ENCODE results near the gene NRK. TPM values are rescaled to one million over a fixed set of nuclear protein-coding genes. Genes with fewer than 3 reads are reported as not detected.

NRK gene
- polyA plus RNA-seq, 1 of the 3 experiments (the other 2 are of a cell fraction) = not detected

DNA sequence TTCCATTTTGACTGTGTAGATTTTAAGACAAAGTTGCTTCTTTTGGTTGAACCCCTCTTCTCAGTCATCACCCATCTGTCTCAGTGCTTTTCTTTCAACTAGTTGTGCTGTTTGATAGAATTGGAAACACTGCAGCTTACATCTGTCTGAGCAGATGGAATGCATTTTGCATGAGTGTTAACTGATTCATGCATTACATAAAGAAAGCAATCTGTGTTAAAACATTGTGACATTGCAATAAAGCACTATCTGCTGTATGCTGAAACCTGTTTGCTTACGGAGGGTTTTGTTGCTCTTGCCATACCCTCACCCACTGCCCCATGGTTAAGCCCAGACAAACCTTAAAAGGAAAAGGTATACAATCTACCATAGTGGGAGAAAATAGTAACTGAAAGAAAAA, 47.4 kb downstream of the NRK start:
- Histone ChIP-seq H3K27me3 (ENCODE audit: insufficient read depth) (no peaks in the 10 kb centered on the region; the same call in 1 of the 2 replicates), H3F3A (replicated peaks; ENCODE audit: insufficient read depth) (no peaks in the 10 kb centered on the region), H3K36me3 (replicated peaks in 1 of 2; ENCODE audit: control insufficient read depth in 1 of 2, insufficient read depth in 2 of 2, low read length in 1 of 2) (no peaks in the 10 kb centered on the region), H3K4me3 (ENCODE audit: low read depth in 2 of 2, low read length in 1 of 2) (no peak overlapping the region), H2AFZ (ENCODE audit: low read depth) (no peak overlapping the region), H3K27ac (ENCODE audit: low read depth in 2 of 2, low read length in 1 of 2) (no peak overlapping the region), H3K9me2 (no peaks in the 10 kb centered on the region), H4K20me1 (ENCODE audit: insufficient read depth) (no peaks in the 10 kb centered on the region), H3K79me2 (ENCODE audit: insufficient read depth) (no peaks in the 10 kb centered on the region), H3K9me3 (no peaks in the 10 kb centered on the region), H3K9ac (no peak overlapping the region), H3K4me1 (ENCODE audit: control insufficient read depth in 1 of 2, insufficient read depth in 2 of 2, low read depth in 1 of 2, low read length in 1 of 2) (no peaks in the 10 kb centered on the region), H3K4me2 (no peak overlapping the region)
- WGBS (ENCODE audit: low lambda C conversion rate) = 21% methylated on average over 1 of the region's 1 CpG
- ChIA-PET POLR2A (no interaction called here), CTCF (no interaction called here)
- TF ChIP-seq FOXM1 (IDR thresholded peaks at IDR 0.05; ENCODE audit: low read depth) = no peak
- TF ChIP-seq, protein P1, sequence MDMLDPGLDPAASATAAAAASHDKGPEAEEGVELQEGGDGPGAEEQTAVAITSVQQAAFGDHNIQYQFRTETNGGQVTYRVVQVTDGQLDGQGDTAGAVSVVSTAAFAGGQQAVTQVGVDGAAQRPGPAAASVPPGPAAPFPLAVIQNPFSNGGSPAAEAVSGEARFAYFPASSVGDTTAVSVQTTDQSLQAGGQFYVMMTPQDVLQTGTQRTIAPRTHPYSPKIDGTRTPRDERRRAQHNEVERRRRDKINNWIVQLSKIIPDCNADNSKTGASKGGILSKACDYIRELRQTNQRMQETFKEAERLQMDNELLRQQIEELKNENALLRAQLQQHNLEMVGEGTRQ (IDR thresholded peaks at IDR 0.05; ENCODE audit: borderline replicate concordance, low read depth, low read length) = no peak
- TF ChIP-seq CHD2 (IDR thresholded peaks at IDR 0.05; ENCODE audit: low read length, partially characterized antibody) = no peak
- no peak for TF ChIP-seq POLR2AphosphoS5 (IDR thresholded peaks at IDR 0.05; ENCODE audit: low read depth, low read length)
- no peak for DNase-seq

DNA sequence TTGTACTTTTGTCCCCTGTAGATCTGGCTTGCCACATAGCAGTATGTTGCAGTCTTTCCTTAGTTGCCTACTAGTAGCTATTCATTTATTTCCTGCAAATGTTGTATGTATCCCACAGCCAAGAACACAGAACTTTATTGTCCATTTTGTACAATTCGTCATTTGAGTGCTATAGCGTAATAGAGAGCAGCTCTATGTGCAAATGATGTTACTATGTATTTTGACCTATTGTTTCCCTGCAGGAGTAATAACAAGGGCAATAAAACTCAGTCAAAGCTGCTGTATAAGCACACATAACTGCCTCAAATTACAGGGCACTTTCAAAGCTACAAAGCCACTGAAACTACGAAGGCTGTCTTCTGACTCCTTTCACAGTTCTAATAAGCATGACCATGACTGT, 48.1 kb downstream of the NRK start:
- Histone ChIP-seq H3K4me1 (ENCODE audit: control insufficient read depth in 1 of 2, insufficient read depth in 2 of 2, low read depth in 1 of 2, low read length in 1 of 2) (no peaks in the 10 kb centered on the region), H2AFZ (ENCODE audit: low read depth) (no peak overlapping the region), H4K20me1 (ENCODE audit: insufficient read depth) (no peaks in the 10 kb centered on the region), H3K4me2 (no peak overlapping the region), H3K9me3 (no peaks in the 10 kb centered on the region), H3K9ac (no peak overlapping the region), H3K4me3 (ENCODE audit: low read depth in 2 of 2, low read length in 1 of 2) (no peak overlapping the region), H3K36me3 (replicated peaks in 1 of 2; ENCODE audit: control insufficient read depth in 1 of 2, insufficient read depth in 2 of 2, low read length in 1 of 2) (no peaks in the 10 kb centered on the region), H3K27me3 (ENCODE audit: insufficient read depth) (no peaks in the 10 kb centered on the region), H3F3A (replicated peaks; ENCODE audit: insufficient read depth) (no peaks in the 10 kb centered on the region), H3K9me2 (no peaks in the 10 kb centered on the region), H3K79me2 (ENCODE audit: insufficient read depth) (no peaks in the 10 kb centered on the region), H3K27ac (ENCODE audit: low read depth in 2 of 2, low read length in 1 of 2) (no peak overlapping the region)
- CTCF ChIA-PET = no interaction called here
- 0% methylated on average over 3 of the region's 3 CpGs for whole genome bisulfite sequencing (ENCODE audit: low lambda C conversion rate)
- no peak for TF ChIP-seq RAD21 (IDR thresholded peaks at IDR 0.05; ENCODE audit: low read length)
- TF ChIP-seq GATA2 (CRISPR knock-in tag; IDR thresholded peaks at IDR 0.05) = no peak
- no peak for TF ChIP-seq NRF1 (IDR thresholded peaks at IDR 0.05; ENCODE audit: low read depth, low read length)
- TF ChIP-seq, protein P2, sequence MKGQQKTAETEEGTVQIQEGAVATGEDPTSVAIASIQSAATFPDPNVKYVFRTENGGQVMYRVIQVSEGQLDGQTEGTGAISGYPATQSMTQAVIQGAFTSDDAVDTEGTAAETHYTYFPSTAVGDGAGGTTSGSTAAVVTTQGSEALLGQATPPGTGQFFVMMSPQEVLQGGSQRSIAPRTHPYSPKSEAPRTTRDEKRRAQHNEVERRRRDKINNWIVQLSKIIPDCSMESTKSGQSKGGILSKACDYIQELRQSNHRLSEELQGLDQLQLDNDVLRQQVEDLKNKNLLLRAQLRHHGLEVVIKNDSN (IDR thresholded peaks at IDR 0.05; ENCODE audit: borderline replicate concordance, low read depth) = no peak
- TF ChIP-seq JUND (IDR thresholded peaks at IDR 0.05) = no peak
- no peak for TF ChIP-seq RFX5 (IDR thresholded peaks at IDR 0.05; ENCODE audit: low read length)
- no peak for TF ChIP-seq MXI1 (IDR thresholded peaks at IDR 0.05; ENCODE audit: low read depth, low read length)
- TF ChIP-seq ELF1 (IDR thresholded peaks at IDR 0.05) = no peak
- DNase-seq = no peak
- POLR2A ChIA-PET = no interaction called here

GRCh38 chrX:105872941-105873340, 50.6 kb downstream of the NRK start:
- H3K4me3 ChIP-seq (ENCODE audit: low read depth in 2 of 2, low read length in 1 of 2) = no peak overlapping the region
- no peak overlapping the region for H2AFZ ChIP-seq (ENCODE audit: low read depth)
- no peak for DNase-seq
- no peaks in the 10 kb centered on the region for H3F3A ChIP-seq (replicated peaks; ENCODE audit: insufficient read depth)
- POLR2A ChIA-PET = no interaction called here
- no peaks in the 10 kb centered on the region for H3K27me3 ChIP-seq (ENCODE audit: insufficient read depth)
- H3K9me3 ChIP-seq = no peaks in the 10 kb centered on the region
- no peak overlapping the region for H3K9ac ChIP-seq
- H3K4me2 ChIP-seq = no peak overlapping the region
- CTCF ChIA-PET = no interaction called here
- H3K36me3 ChIP-seq (replicated peaks in 1 of 2; ENCODE audit: control insufficient read depth in 1 of 2, insufficient read depth in 2 of 2, low read length in 1 of 2) = no peaks in the 10 kb centered on the region
- no peak for TF ChIP-seq RFX5 (IDR thresholded peaks at IDR 0.05; ENCODE audit: low read length)
- no peak for TF ChIP-seq PBX3 (IDR thresholded peaks at IDR 0.05)
- no peak for TF ChIP-seq RXRA (IDR thresholded peaks at IDR 0.05; ENCODE audit: borderline replicate concordance, low read depth)
- TF ChIP-seq EZH2phosphoT487 (IDR thresholded peaks at IDR 0.05; ENCODE audit: borderline replicate concordance, low read depth) = no peak
- no peak for TF ChIP-seq FOXM1 (IDR thresholded peaks at IDR 0.05; ENCODE audit: low read depth)
- TF ChIP-seq NRF1 (IDR thresholded peaks at IDR 0.05; ENCODE audit: low read depth, low read length) = no peak
- TF ChIP-seq ZBTB33 (IDR thresholded peaks at IDR 0.05; ENCODE audit: borderline replicate concordance, low read depth) = no peak
- no peak for TF ChIP-seq CHD2 (IDR thresholded peaks at IDR 0.05; ENCODE audit: low read length, partially characterized antibody)
- TF ChIP-seq GATA2 (CRISPR knock-in tag; IDR thresholded peaks at IDR 0.05) = no peak
- no peak for TF ChIP-seq YY1 (IDR thresholded peaks at IDR 0.05; ENCODE audit: low read depth)
- no peak for TF ChIP-seq RCOR1 (IDR thresholded peaks at IDR 0.05; ENCODE audit: low read length)
- no peak for TF ChIP-seq FOXJ3 (CRISPR knock-in tag; IDR thresholded peaks at IDR 0.05)
- TF ChIP-seq RAD21 (IDR thresholded peaks at IDR 0.05; ENCODE audit: low read length) = no peak
- no peak overlapping the region for H3K27ac ChIP-seq (ENCODE audit: low read depth in 2 of 2, low read length in 1 of 2)
- no peaks in the 10 kb centered on the region for H3K4me1 ChIP-seq (ENCODE audit: control insufficient read depth in 1 of 2, insufficient read depth in 2 of 2, low read depth in 1 of 2, low read length in 1 of 2)
- no peaks in the 10 kb centered on the region for H3K79me2 ChIP-seq (ENCODE audit: insufficient read depth)
- no peaks in the 10 kb centered on the region for H3K9me2 ChIP-seq
- H4K20me1 ChIP-seq (ENCODE audit: insufficient read depth) = no peaks in the 10 kb centered on the region
- WGBS (ENCODE audit: low lambda C conversion rate) = 16% methylated on average over 7 of the region's 7 CpGs

All from SK-N-SH (cell line).